AG10803 (cell line): Measurements from ENCODE around the gene PAPPA.

Source experiments
- DNase-seq: peaks from one replicate; pipeline ENCODE4 v3.0.0; 2010; ENCODE audit warnings: low read depth
- H3K4me3 ChIP-seq: 2 replicates; pipeline ENCODE4 v1.5.1; 2011; ENCODE audit warnings: mild to moderate bottlenecking, low read length, control low read depth
- TF ChIP-seq, protein P1 (sequence below): conservative IDR thresholded peaks from 2 replicates; pipeline ENCODE4 v1.5.1; 2011; ENCODE audit warnings: mild to moderate bottlenecking, low read length, control low read depth, inconsistent platforms

Gene PAPPA

GRCh38 chr9:116193636-116194035 is 40.0 kb downstream of the PAPPA start:
- DNase-seq: peak; percentile 74

DNA sequence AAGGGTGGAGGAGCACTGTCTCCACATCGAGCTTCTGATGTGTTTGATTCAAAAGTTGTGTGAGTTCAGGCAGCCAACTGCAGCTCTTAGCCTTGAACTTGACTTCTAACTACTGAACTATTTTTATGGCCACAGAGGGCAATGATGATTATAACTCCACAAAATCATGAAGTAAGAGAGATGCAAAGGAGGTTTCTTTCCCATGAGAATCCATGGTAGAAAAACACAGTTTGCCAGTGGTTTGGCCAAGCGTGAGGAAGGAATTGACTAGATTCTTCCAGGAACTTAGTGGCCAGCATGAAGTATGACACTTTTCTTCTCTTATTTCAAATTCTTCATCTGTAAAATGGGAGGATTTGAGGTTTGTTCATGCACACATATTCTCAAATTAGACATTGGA is 43.2 kb downstream of the PAPPA start:
- no peak for DNase-seq
- no peak overlapping the region for H3K4me3 ChIP-seq
- TF ChIP-seq, protein P1, sequence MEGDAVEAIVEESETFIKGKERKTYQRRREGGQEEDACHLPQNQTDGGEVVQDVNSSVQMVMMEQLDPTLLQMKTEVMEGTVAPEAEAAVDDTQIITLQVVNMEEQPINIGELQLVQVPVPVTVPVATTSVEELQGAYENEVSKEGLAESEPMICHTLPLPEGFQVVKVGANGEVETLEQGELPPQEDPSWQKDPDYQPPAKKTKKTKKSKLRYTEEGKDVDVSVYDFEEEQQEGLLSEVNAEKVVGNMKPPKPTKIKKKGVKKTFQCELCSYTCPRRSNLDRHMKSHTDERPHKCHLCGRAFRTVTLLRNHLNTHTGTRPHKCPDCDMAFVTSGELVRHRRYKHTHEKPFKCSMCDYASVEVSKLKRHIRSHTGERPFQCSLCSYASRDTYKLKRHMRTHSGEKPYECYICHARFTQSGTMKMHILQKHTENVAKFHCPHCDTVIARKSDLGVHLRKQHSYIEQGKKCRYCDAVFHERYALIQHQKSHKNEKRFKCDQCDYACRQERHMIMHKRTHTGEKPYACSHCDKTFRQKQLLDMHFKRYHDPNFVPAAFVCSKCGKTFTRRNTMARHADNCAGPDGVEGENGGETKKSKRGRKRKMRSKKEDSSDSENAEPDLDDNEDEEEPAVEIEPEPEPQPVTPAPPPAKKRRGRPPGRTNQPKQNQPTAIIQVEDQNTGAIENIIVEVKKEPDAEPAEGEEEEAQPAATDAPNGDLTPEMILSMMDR: no peak

More at GRCh38 chr9:116193636-116194035, 40.0 kb downstream of the PAPPA start:
- TF ChIP-seq, protein P1: no peak
- no peak overlapping the region for H3K4me3 ChIP-seq

GRCh38 chr9:116198344-116198743 is 44.8 kb downstream of the PAPPA start:
- DNase-seq: peak; percentile 25
- TF ChIP-seq, protein P1: no peak
- H3K4me3 ChIP-seq: no peak overlapping the region

- TF ChIP-seq, protein P1: no peak
- DNase-seq: peak; percentile 66
- no peak overlapping the region for H3K4me3 ChIP-seq
Measured at GRCh38 chr9:116202219-116202912, 48.8 kb downstream of the PAPPA start.

DNA sequence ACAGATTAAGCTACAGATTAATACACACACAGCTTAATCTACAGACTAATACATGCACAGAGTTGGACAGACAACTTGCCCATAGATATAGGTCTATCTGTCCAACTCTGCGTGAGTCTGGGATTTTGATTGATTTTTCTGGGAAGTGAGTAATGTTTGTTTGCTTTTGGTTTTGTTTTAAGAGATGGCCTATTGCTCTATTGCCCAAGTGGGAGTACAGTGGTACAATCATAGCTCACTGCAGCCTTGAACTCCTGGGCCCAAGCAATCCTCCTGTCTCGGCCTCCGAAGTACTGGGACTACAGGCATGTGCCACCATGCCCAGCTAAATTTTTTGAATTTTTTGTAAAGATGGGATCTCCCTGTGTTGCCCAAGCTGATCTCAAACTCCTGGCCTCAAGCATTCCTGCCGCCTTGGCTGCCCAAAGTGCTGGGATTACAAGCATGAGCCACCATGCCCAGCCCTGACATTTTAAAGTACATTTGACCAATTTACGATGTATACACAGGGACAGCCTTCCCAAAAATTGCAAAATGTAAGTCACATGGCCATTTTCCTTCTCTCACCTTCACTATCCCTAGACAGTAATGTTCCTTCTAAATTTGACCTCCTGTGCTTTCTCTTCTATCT is 50.8 kb downstream of the PAPPA start:
- DNase-seq: no peak

DNA sequence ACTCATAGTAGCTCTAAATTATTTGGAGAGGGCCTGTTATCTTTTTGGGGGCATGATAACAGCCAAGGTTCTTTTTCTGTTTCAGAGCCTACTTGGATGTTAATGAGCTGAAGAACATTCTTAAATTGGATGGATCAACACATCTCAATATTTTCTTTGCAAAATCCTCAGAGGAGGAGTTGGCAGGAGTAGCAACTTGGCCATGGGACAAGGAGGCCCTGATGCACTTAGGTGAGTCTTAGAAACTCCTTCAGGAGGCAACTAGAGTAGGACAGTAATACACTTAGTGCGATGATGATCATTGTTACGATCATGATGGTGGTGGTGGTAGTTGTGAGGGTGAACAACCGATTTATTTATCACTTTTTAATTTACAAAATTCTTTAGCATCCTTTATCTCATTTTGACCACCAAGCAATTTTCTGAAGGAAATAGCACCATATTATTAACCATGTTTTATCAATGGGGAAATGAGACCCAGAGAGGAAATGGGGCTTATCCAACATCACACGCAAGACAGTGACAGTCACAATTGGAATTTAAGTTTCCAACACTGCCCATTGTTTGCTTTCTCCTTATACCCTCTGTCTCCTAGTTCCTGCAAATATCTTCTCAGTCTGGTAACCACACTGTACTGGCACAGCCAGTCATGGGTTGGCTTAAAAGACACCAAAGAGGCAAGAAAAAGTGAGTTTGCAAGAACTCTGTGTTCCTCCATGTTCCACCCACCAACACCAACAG is 54.0 kb downstream of the PAPPA start:
- TF ChIP-seq, protein P1: no peak
- DNase-seq: no peak

More for the DNA sequence above, 50.8 kb downstream of the PAPPA start:
- TF ChIP-seq, protein P1: no peak
- H3K4me3 ChIP-seq: no peak overlapping the region

More for the DNA sequence above, 54.0 kb downstream of the PAPPA start:
- H3K4me3 ChIP-seq: no peak overlapping the region
